KMS-11 (cell line): ENCODE results near the gene HOXB1.

Experiments
- H2AFZ ChIP-seq: fragments of 200-600 bp; sonication (generic); 2 replicates; pipeline ENCODE4 v1.6.1; 2016; ENCODE audit warnings: antibody characterized with exemption, mixed run types, low read depth
- H3K27ac ChIP-seq: fragments of 200-600 bp; sonication (generic); 2 replicates; pipeline ENCODE4 v1.6.1; 2016; ENCODE audit warnings: mild to moderate bottlenecking, mixed run types
- H3K27me3 ChIP-seq: fragments of 200-600 bp; sonication (generic); 2 replicates; pipeline ENCODE4 v1.6.1; 2017; ENCODE audit warnings: mild to moderate bottlenecking, low read depth, mixed run types, moderate library complexity; ENCODE audit not compliant: insufficient read depth
- H3K36me3 ChIP-seq: fragments of 200-600 bp; sonication (generic); 2 replicates; pipeline ENCODE4 v1.6.1; 2017; ENCODE audit warnings: mild to moderate bottlenecking, mixed run types; ENCODE audit not compliant: insufficient read depth
- H3K4me1 ChIP-seq: fragments of 200-600 bp; sonication (generic); 2 replicates; pipeline ENCODE4 v1.6.1; 2016; ENCODE audit warnings: mild to moderate bottlenecking, low read depth, mixed run types; ENCODE audit not compliant: poor library complexity, severe bottlenecking
- H3K4me2 ChIP-seq: fragments of 200-600 bp; sonication (generic); 2 replicates; pipeline ENCODE4 v1.7.0; 2016; ENCODE audit warnings: mild to moderate bottlenecking, mixed run types
- H3K4me3 ChIP-seq: fragments of 200-600 bp; sonication (generic); IDR thresholded peaks from 2 replicates; pipeline ENCODE4 v1.6.1; 2017; ENCODE audit warnings: low read depth, low read length, mixed read lengths; ENCODE audit not compliant: insufficient read depth
- H3K79me2 ChIP-seq: fragments of 200-600 bp; sonication (generic); 2 replicates; pipeline ENCODE4 v1.6.1; 2016; ENCODE audit warnings: low read depth, mixed run types; ENCODE audit not compliant: insufficient read depth
- H3K9ac ChIP-seq: fragments of 200-600 bp; sonication (generic); 2 replicates; pipeline ENCODE4 v1.6.1; 2016; ENCODE audit warnings: mild to moderate bottlenecking, mixed run types
- H4K20me1 ChIP-seq: fragments of 200-600 bp; sonication (generic); 2 replicates; pipeline ENCODE4 v1.6.1; 2016; ENCODE audit warnings: mild to moderate bottlenecking, mixed run types; ENCODE audit not compliant: insufficient read depth
- TF ChIP-seq, protein P1 (sequence below): fragments of 200-600 bp; sonication (generic); conservative IDR thresholded peaks from 2 replicates; pipeline ENCODE4 v1.6.1; 2017; ENCODE audit warnings: low read depth, mild to moderate bottlenecking, antibody characterized with exemption, low read length, moderate library complexity, mixed read lengths

Gene HOXB1

DNA sequence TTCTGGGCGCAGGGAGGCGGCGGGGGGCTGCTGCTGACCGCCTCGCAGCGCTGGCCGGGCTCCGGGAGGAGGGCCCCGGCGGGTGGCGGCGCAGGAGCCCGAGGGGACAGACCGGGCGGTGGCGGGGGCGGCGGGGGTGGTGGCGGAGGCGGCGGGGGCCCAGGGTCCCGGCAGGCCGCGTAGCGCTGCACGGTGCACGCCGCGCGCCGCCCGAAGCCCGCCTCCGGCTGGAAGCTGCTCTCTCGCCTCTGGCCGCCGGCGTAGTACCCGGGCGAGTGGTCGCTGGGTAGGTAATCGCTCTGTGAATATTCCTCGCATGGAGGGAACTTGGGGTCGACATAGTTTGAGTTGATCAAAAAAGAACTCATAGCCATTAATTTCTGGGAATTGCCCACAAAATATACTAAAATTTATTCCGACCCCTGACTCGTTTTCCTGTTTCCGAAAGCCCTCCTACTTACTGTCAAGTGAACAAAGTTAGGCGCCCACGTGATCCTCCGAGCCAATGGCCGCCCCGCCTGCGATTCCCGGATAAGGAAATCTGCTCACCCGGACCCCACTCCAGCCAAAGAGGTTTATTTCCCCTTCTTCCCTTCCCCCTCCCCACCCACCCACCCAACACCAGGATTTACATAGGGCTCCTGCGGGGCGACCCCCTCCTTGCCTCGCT lies 47.3 kb upstream of the HOXB1 start, which contains the start of gene HOXB4:
TSS of gene HOXB4 (minus strand) at position 405 of the 670 bp plus-strand sequence. CDS start at position 374, 31 bp downstream.
- peak within 1 kb of the TSS; percentile 41; the same call in 1 of the 2 replicates for H2AFZ ChIP-seq
- no peaks in the 10 kb centered on the region; the same call in 1 of the 2 replicates for H3K27me3 ChIP-seq
- H3K36me3 ChIP-seq = no peaks in the 10 kb centered on the region
- H3K79me2 ChIP-seq = no peaks in the 10 kb centered on the region
- no peak within 1 kb of the TSS for H3K27ac ChIP-seq
- peak within 1 kb of the TSS; percentile 51 for H3K4me2 ChIP-seq
- no peak within 1 kb of the TSS for H3K4me3 ChIP-seq
- no peaks in the 10 kb centered on the region for H4K20me1 ChIP-seq
- H3K4me1 ChIP-seq = peaks cover 6% of the 10 kb centered on the region
- H3K9ac ChIP-seq = peak within 1 kb of the TSS; percentile 42; the same call in 1 of the 2 replicates
- TF ChIP-seq, protein P1, sequence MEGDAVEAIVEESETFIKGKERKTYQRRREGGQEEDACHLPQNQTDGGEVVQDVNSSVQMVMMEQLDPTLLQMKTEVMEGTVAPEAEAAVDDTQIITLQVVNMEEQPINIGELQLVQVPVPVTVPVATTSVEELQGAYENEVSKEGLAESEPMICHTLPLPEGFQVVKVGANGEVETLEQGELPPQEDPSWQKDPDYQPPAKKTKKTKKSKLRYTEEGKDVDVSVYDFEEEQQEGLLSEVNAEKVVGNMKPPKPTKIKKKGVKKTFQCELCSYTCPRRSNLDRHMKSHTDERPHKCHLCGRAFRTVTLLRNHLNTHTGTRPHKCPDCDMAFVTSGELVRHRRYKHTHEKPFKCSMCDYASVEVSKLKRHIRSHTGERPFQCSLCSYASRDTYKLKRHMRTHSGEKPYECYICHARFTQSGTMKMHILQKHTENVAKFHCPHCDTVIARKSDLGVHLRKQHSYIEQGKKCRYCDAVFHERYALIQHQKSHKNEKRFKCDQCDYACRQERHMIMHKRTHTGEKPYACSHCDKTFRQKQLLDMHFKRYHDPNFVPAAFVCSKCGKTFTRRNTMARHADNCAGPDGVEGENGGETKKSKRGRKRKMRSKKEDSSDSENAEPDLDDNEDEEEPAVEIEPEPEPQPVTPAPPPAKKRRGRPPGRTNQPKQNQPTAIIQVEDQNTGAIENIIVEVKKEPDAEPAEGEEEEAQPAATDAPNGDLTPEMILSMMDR = no peak

DNA sequence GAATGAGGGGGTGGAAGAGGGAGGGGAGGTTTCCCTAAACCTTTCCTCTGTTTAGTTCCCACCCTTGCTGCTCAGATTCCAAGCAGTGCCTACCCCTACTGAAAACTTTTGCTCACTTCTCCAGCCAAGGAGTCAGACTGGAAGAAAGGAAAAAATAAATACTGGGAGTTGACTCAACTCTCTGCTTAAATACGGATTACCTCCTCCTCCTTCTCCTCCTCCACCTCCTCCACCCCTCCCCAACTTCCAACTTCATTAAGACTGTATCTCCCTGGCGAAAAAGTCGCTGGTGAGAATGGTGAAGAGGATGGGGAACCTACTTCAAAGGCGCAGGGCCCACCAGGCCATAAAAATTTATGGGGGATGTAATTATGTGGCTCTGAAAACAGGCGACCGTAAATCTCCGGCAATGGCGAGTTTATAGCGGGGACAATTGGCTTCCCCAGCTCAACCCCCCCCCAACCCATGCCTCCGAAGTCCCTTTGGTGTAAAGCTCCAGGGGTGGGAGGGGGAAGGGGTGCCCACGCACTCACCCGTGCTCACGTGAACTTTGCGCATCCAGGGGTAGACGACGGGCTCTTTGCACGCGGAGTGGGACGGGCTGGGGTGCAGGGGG lies 46.6 kb upstream of the HOXB1 start:
- Histone ChIP-seq H3K4me1 (peaks cover 6% of the 10 kb centered on the region), H3K79me2 (no peaks in the 10 kb centered on the region), H4K20me1 (no peaks in the 10 kb centered on the region), H3K27ac (no peak overlapping the region), H3K36me3 (no peaks in the 10 kb centered on the region), H3K27me3 (no peaks in the 10 kb centered on the region; the same call in 1 of the 2 replicates), H3K9ac (peak overlapping the region; percentile 42; the same call in 1 of the 2 replicates), H2AFZ (peak overlapping the region; percentile 26; the same call in 1 of the 2 replicates), H3K4me2 (peak overlapping the region; percentile 51), H3K4me3 (no peak overlapping the region)
- TF ChIP-seq, protein P1 = no peak

DNA sequence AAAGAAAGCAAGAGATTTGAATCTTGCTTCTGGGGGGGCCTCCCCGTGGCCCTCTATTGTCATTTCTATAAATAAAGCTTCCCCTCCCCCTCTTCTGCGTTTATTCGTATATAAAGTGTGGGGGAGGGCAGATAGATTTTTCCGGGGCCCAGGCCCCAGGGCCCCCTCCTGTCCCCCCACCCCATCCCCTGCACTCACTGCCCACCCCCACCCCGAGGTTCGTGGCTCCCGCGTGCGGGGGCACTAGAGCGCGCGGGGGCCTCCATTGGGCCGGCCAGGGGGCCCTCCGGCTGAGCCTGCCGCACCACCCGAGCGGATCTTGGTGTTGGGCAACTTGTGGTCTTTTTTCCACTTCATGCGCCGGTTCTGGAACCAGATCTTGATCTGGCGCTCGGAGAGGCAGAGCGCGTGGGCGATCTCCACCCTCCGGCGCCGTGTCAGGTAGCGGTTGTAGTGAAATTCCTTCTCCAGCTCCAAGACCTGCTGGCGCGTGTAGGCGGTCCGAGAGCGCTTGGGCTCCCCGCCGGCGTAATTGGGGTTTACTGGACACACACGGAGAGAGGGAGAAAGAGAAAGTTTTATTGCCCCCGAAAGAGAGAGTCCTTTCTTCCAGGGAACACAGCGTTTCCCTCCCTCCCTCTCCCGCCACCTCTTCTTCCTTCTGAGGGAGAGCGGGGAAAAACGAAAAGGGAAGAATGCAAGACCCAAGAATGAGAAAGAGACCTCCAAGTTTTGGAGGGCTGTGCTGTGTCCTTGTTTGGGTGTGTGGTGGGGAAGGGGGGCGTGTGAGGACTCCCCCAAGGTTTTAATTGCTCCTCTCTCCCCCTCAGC lies 45.9 kb upstream of the HOXB1 start:
- TF ChIP-seq, protein P1 = no peak
- Histone ChIP-seq H3K4me3 (no peak overlapping the region), H3K9ac (no peak overlapping the region), H2AFZ (no peak overlapping the region), H3K27ac (no peak overlapping the region), H3K36me3 (no peaks in the 10 kb centered on the region), H4K20me1 (no peaks in the 10 kb centered on the region), H3K79me2 (no peaks in the 10 kb centered on the region), H3K27me3 (no peaks in the 10 kb centered on the region; the same call in 1 of the 2 replicates), H3K4me1 (peaks cover 6% of the 10 kb centered on the region), H3K4me2 (peak overlapping the region; percentile 51)

DNA sequence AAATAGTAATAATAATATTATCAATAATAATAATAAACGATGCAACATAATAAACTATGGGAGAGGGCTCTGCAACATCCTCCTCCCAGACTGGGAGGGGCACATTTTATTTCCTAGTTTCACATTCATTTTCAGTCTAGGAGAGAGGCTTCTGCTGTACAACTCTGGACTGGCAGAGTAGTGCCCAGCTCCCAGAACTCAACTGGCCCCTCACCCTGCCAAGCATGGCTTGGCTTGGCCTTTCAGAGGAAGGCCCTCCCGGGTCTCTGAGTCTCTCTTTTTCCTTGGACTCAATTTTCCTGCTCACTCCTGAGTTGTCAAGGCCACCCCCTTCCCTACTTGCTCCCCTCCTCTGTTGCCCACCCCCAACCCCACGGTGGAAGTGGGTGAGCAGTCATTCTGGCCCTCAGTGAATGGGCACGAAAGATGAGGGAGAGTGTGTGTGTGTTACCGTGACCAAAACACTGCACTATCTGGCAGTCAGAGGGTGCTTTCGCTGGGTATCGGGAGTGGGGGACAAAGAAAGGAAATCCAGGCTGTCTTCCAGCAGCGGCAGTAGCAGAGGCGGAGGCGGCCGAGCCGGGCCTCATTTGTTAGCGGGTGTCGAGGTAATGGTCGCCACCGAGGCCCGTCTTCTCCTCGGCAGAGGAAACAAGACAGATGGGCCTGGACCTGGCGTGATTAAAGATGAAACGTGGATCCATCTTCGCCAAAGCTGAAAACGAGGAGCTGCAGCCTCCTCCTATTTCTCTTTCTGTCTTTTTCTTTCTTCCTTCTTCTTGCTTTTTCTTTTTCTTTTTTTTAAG lies 45.1 kb upstream of the HOXB1 start:
- no peak overlapping the region for H2AFZ ChIP-seq
- H3K27me3 ChIP-seq = no peaks in the 10 kb centered on the region; the same call in 1 of the 2 replicates
- H3K9ac ChIP-seq = no peak overlapping the region
- H3K36me3 ChIP-seq = no peaks in the 10 kb centered on the region
- no peak overlapping the region for H3K4me3 ChIP-seq
- H3K79me2 ChIP-seq = no peaks in the 10 kb centered on the region
- TF ChIP-seq, protein P1 = no peak
- H4K20me1 ChIP-seq = no peaks in the 10 kb centered on the region
- H3K4me1 ChIP-seq = peaks cover 6% of the 10 kb centered on the region
- no peak overlapping the region for H3K4me2 ChIP-seq
- H3K27ac ChIP-seq = no peak overlapping the region
